GM13976 (cell line): ENCODE measurements around the gene CCDC124.

Experiments
- DNase-seq: peaks from one replicate; pipeline ENCODE4 v3.0.0; 2012; ENCODE audit warnings: low spot score
- in situ Hi-C: fragments of 300-500 bp; cut with MboI; formaldehyde crosslinking; loops from one replicate; pipeline ENCODE4 v1.12.0; 2022; ENCODE audit warnings: low sequenced_read_pairs, mixed read lengths, inconsistent platforms; ENCODE audit not compliant: unreplicated experiment
- TF ChIP-seq, protein P1 (sequence below): IDR thresholded peaks from 2 replicates; pipeline ENCODE4 v1.5.1; 2012; ENCODE audit warnings: borderline replicate concordance, mild to moderate bottlenecking; ENCODE audit not compliant: insufficient read depth; ENCODE audit errors: extremely low read depth, missing control alignments, control extremely low read depth

The CCDC124 gene

DNA sequence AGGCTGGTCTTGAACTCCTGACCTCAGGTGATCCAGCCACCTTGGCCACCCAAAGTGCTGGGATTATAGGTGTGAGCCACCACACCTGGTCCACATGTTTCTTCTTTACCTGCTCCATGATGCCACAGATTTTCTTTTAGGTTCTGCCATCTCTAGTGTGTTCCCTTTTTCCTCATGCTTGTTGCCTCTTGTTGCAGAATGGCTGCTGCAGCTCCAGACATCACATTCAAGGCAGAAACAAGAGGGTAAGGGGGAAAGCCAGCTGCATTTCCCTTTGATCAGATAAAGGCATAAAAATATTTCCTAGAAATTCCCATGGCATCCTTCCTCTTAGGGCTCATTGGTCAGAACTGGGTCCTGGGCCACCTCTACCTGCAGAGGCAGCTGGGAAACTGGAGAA is 12.3 kb upstream of the CCDC124 start:
- in situ Hi-C loops = loop anchor here (10.0 kb wide), 1 partner anchor 56 kb away; no protein-coding TSS in a partner anchor
- TF ChIP-seq, protein P1, sequence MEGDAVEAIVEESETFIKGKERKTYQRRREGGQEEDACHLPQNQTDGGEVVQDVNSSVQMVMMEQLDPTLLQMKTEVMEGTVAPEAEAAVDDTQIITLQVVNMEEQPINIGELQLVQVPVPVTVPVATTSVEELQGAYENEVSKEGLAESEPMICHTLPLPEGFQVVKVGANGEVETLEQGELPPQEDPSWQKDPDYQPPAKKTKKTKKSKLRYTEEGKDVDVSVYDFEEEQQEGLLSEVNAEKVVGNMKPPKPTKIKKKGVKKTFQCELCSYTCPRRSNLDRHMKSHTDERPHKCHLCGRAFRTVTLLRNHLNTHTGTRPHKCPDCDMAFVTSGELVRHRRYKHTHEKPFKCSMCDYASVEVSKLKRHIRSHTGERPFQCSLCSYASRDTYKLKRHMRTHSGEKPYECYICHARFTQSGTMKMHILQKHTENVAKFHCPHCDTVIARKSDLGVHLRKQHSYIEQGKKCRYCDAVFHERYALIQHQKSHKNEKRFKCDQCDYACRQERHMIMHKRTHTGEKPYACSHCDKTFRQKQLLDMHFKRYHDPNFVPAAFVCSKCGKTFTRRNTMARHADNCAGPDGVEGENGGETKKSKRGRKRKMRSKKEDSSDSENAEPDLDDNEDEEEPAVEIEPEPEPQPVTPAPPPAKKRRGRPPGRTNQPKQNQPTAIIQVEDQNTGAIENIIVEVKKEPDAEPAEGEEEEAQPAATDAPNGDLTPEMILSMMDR = no peak
- DNase-seq = no peak

DNA sequence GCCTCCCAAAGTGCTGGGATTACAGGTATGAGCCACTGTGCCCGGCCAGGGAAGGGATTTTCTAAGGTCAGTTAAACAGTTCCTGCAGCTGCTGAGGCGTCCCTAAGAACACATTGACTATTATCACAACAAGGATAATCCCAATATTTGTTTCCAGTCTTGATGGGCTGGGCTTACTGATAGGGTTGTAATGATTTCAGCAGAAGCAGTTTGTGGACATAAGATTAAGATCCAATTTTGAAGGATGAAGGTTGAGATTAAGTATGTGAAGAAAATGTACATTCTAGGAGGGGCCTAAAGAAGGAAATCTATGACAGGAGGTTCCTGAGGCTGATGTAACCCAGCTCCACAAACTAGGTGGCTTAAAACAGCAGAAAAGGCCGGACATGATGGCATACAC is 10.7 kb upstream of the CCDC124 start:
- DNase-seq = no peak
- TF ChIP-seq, protein P1 = no peak
- in situ Hi-C loops = loop anchor here (10.0 kb wide), 1 partner anchor 57 kb away; no protein-coding TSS in a partner anchor

DNA sequence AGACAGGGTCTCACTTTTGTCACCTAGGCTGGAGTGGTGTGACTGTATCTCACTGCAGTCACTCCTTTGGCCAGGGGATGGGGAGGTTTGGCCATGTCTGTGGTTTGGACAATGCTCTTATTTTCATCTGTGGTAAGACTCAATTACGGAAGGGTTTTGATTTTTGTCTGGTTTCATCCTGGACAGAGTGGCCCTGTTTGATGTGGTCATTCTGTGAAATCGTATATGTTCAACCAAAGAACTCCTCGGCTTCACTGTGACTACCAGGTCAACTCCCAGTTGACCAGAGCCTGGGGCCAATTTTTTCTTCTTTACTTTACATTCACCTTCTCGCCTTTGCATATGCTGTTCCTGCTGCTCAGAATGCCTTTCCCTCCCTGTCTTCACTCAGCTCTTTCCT is 6.8 kb upstream of the CCDC124 start:
- in situ Hi-C loops = loop anchor here (10.0 to 25.0 kb wide), 2 partner anchors 61 to 136 kb away; no protein-coding TSS in a partner anchor
- TF ChIP-seq, protein P1 = no peak
- DNase-seq = no peak

DNA sequence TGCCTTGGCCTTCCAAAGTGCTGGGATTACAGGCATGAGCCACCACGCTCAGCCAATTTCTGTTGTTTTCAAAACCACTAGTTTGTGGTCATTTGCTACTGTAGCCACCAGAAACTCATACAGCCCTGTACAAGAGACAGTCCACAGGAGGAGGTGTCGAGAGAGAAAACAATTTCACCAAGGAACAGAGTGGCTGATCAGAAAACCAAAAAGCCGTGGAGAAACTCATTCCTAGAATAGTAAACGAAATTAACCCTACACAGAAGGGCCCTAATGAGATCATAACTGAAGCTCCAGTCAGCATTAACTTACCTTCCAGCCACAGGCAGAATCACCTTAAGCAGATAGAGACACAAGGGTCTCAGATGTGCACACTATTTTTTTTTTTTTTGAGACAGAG is 3.8 kb upstream of the CCDC124 start:
- in situ Hi-C loops = loop anchor here (10.0 to 25.0 kb wide), 2 partner anchors 64 to 133 kb away; no protein-coding TSS in a partner anchor

DNA sequence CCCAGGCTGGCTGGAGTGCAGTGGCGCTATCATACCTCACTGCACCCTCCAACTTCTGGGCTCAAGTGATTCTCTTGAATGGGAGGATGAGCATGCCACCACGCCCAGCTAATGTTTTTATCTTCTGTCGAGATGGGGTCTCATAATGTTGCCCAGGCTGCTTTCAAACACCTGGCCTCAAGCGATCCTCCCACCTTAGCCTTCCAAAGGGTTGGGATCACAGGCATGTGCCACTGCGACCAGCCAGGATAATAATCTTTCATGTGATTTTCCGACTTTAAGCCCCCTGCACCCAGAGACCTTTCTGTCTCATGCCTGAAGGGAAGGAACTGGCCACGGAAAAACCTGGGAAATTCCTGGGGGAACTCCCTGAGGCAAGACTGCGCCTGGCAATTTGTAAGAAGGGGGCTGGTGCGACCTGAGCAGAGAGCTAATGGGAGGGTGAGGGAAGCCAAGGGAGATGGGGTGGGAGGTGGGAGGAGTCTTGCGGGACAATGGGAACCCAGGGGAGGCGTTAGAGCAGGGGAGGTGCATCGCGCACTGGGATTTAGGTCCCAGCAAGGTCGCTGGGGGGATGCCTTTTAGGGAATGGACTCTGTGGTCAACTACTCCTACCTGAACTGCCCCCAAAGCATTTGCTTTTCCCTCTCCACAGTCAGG is 1.2 kb upstream of the CCDC124 start:
- in situ Hi-C loops = loop anchor here (25.0 kb wide), 1 partner anchor 131 kb away; no protein-coding TSS in a partner anchor
- TF ChIP-seq, protein P1 = no peak
- no peak for DNase-seq

More for the DNA sequence above, 3.8 kb upstream of the CCDC124 start:
- peak; percentile 62 for DNase-seq
- TF ChIP-seq, protein P1 = no peak

DNA sequence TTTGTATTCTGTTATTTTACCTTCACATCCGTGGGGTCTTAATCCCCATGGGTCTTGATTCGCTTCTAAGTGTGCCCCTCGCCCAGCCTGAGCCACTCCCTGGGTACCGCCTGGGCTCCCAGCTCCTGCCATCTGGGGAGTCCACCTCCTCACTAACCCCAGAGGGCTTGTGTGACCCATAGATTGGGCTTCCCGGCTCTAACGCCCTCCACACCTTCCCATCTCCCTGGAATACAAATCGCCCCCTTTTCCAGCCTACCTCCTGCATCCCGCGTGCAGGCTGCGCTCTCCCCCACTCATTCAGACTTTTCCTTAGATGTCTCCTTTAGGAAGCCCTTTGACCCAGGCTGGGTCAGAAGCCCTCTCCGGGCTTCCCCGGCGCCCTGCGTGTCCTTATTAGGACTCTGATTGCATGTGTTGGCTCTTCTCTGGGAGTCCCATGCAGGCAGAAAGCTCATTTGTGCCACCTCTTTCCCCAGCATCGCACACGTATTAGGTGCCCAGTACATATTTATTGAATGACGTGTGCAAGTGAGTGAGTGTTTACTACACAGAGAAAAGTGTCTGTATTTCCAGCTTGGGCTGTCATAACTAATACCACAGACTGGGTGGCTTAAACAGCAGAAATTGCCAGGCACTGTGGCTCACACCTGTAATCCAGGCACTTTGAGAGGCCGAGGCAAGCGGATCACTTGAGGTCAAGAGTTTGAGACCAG is 757 bp downstream of the CCDC124 start:
- TF ChIP-seq, protein P1 = no peak
- in situ Hi-C loops = loop anchor here (25.0 kb wide), 1 partner anchor 129 kb away; no protein-coding TSS in a partner anchor
- DNase-seq = no peak
